GM23338 (cell line): ENCODE data around the gene MED9.

ENCODE experiments used
- CREB1 ChIP-seq: fragments of 250-450 bp; sonication (Bioruptor Pico); IDR thresholded peaks from 2 replicates; pipeline ENCODE4 v1.5.0; 2020; ENCODE audit warnings: low read depth, mild to moderate bottlenecking, moderate library complexity
- CTCF ChIP-seq, 2 experiments: fragments of 200-600 bp in 1 of 2; sonication (generic) in 1 of 2; conservative IDR thresholded peaks; 2 replicates each; pipeline versions ENCODE4 v1.5.1 to v1.6.1; 2016 to 2017; ENCODE audit warnings: antibody characterized with exemption in 2 of 2, low read depth in 2 of 2, mild to moderate bottlenecking in 2 of 2, moderate library complexity in 1 of 2

DNA sequence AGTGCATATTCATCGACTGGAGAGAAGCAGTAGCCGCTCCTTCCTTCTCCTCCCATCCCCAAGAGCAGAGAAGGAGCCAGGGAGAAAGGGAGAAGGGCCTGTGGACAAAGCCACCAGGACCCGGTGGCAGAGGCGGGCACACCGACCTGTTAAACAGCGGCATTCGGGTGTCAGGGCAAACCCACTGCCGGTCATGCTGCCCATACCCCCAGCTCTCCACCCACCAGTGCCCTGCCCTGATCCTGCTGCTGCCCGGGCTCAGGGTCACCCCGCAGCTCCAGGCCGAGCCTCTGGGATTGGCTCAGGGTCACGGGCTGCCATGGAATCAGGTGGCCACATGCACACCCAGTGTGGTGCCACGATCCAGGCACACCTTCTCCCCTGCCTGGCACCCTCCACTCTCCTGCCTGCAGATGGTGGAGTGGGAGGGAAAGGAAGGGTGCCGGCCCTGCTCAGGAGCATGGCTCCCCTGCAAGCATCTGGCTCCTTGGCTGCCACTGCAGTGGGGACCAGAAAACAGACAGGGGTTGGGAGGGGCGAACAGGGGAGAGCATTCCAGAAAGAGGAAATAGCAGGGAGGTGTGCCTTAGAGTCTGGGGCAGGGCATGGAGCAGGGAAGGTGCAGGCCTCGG, 37.7 kb downstream of the MED9 start:
- TF ChIP-seq CTCF (conservative IDR thresholded peaks at IDR 0.05; ENCODE audit: low read depth in 2 of 2) (no peak), CREB1 (CRISPR knock-in tag) (no peak)
